ENCODE results near the gene ABHD14A. TPM values are rescaled to one million over a fixed set of nuclear protein-coding genes. Genes with fewer than 3 reads are reported as not detected.

The ABHD14A gene
- total and polyA plus RNA-seq, 12 donors = 19.3 to 80.1 (median 25.4) TPM

DNA sequence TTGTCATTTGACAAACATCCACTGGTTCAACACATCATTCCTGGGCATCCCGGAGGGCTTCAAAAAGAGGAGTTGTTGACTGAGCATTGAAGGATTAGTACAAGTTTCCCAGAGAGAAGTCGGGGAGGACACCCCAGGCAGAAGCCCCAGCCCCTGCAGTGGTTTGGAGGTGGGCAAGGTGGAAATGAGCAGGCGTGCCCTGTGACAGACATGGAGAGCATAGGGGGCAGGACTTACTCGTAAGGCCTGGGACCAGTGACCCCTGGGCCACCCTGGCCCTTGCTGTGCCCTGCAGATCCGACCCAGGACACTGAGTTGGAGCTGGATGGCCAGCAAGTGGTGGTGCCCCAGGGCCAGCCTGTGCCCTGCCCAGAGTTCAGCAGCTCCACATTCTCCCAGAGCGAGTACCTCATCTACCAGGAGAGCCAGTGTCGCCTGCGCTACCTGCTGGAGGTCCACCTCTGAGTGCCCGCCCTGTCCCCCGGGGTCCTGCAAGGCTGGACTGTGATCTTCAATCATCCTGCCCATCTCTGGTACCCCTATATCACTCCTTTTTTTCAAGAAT lies 26.8 kb upstream of the ABHD14A start:
- H3K36me3 ChIP-seq = peaks cover 0 to 50% (median 0%) of the 10 kb centered on the region in 9 donors
- WGBS, 2 donors = 90 to 92% methylated on average over 10 of the region's 10 CpGs

DNA sequence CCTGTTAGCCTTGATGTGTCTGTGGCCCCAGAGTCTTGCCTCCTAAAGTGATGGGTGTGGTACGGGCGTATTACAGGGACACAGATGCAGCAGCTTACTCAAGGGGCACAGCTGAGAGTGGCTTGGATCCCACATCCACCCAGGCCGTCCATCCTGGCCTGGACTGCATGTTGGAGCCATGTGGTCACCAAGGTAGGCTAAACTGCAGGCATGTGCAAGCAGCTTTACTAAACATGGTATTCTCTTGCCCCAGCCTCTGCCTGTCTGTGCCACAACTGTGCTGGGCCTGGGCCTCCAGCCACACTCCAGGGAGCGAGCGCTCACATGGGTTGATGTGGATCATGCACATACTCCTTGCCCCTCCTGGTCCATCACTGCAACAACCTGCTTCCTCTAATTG lies 25.7 kb upstream of the ABHD14A start:
- intact Hi-C loops (cut with DNase I) = no loop called here
- no peak overlapping the region for H3K27ac ChIP-seq
- H3K9me3 ChIP-seq = no peaks in the 10 kb centered on the region
- 88 to 96% methylated on average over 5 of the region's 5 CpGs for WGBS, 2 donors
- no peak for DNase-seq
- H3K27me3 ChIP-seq = no peaks in the 10 kb centered on the region
- H3K4me3 ChIP-seq = no peak overlapping the region
- TF ChIP-seq CTCF (IDR thresholded peaks at IDR 0.05) = no peak
- peaks cover 0 to 50% (median 0%) of the 10 kb centered on the region in 9 donors for H3K36me3 ChIP-seq
- H3K4me1 ChIP-seq = peaks cover 0 to 10% (median 0%) of the 10 kb centered on the region in 9 donors
- ATAC-seq = no peak

More for the DNA sequence above, 26.8 kb upstream of the ABHD14A start:
- Histone ChIP-seq H3K4me1 (peaks cover under 1 to 6% (median 5%) of the 10 kb centered on the region in 9 donors), H3K4me3 (no peak overlapping the region), H3K27me3 (no peaks in the 10 kb centered on the region), H3K27ac (no peak overlapping the region), H3K9me3 (no peaks in the 10 kb centered on the region)
- DNase-seq (no peak), ATAC-seq (no peak)
- TF ChIP-seq CTCF (IDR thresholded peaks at IDR 0.05) = no peak
- intact Hi-C loops (cut with DNase I) = no loop called here

DNA sequence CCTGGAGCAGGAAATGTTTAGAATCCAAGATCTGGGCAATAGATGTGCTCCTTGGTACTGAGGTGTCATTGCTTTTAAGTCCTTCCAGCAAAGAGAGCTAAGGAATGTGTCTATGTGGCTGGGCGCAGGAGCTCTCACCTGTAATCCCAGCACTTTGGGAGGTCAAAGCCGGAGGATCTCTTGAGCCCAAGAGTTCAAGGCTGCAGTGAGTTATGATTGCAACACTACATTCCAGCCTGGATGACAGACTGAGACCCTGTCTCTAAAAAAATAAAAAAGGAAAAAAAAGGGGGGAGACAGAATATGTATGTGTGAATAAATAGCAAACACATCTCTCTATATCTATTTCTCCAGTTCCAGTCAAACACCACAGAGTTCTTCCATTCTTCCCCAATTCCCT lies 24.0 kb upstream of the ABHD14A start:
- no peak for DNase-seq
- no peak for ATAC-seq
- peaks cover 0 to 35% (median 0%) of the 10 kb centered on the region in 9 donors for H3K36me3 ChIP-seq
- H3K27me3 ChIP-seq = peaks cover 0 to 12% (median 0%) of the 10 kb centered on the region in 7 donors
- H3K4me3 ChIP-seq = no peak overlapping the region
- TF ChIP-seq CTCF (IDR thresholded peaks at IDR 0.05) = no peak
- intact Hi-C loops (cut with DNase I) = no loop called here
- peaks cover 0 to 16% (median 7%) of the 10 kb centered on the region in 9 donors for H3K4me1 ChIP-seq
- no peaks in the 10 kb centered on the region for H3K9me3 ChIP-seq
- 88 to 91% methylated on average over 2 of the region's 2 CpGs for WGBS, 2 donors
- H3K27ac ChIP-seq = no peak overlapping the region

DNA sequence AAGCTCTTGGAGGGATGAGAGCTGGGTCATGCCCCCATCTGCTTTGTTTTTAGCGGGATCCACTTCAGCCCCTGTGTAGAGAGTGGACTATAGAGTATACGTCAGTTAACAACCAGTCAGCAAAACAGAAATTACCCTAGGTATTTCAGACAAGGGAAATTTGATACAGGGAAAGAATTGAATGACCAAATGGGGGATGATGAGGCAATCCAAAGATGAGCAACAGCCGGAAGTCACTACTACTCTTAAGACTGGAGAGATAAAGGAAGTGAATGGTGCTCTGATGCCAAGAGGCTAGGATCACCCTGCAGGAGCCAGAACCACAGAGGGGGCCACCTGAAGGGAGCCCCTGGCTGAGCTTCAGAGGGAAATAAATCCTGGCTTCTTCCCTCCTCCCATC lies 21.4 kb upstream of the ABHD14A start:
- Histone ChIP-seq H3K9me3 (no peaks in the 10 kb centered on the region), H3K4me1 (peaks cover 0 to 29% (median 15%) of the 10 kb centered on the region in 9 donors), H3K36me3 (peaks cover 0 to 33% (median 6%) of the 10 kb centered on the region in 9 donors), H3K4me3 (no peak overlapping the region), H3K27me3 (peaks cover 0 to 23% (median 0%) of the 10 kb centered on the region in 7 donors), H3K27ac (no peak overlapping the region)
- intact Hi-C loops (cut with DNase I) = no loop called here
- 69 to 75% methylated on average over 3 of the region's 3 CpGs for WGBS, 2 donors
- ATAC-seq (no peak), DNase-seq (no peak)
- no peak for TF ChIP-seq CTCF (IDR thresholded peaks at IDR 0.05)

Measured in heart right ventricle (tissue), 16 donors.